ENCODE data around the gene CGGBP1. TPM values are rescaled to one million over a fixed set of nuclear protein-coding genes. Genes with fewer than 3 reads are reported as not detected.

Gene CGGBP1
- total RNA-seq, 1 donor from 2014 or later, result 49.5 TPM

DNA sequence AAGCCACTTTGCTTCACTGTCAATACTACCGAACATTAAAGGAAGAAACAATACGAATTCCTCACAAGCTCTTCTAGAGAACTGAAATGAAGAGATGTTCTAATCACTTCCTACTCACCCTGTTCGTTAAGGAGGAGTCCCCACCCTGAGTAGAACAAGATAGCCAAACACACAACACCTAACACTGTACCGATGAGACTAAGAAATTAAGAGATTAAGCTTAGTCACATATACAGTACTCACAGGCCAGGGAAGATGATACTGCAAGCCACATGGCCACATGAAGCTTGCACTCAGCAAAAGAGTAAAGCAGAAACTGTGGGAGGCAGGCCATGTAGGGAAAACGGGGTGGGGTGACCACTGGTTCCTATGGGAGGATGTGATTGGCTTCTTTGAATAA is 48.0 kb downstream of the CGGBP1 start:
- Histone ChIP-seq H3K27me3 (no peaks in the 10 kb centered on the region), H3K9me3 (no peaks in the 10 kb centered on the region), H3K27ac (no peak overlapping the region), H3K36me3 (no peaks in the 10 kb centered on the region), H3K4me3 (no peak overlapping the region), H3K4me1 (no peaks in the 10 kb centered on the region)
- TF ChIP-seq CTCF (IDR thresholded peaks at IDR 0.05), result no peak
- intact Hi-C loops (cut with DNase I), result no loop called here
- no peak for DNase-seq (ENCODE audit: low spot score in 2 of 2)

- Histone ChIP-seq H3K27ac (no peak overlapping the region), H3K27me3 (no peaks in the 10 kb centered on the region), H3K9me3 (no peaks in the 10 kb centered on the region), H3K4me3 (no peak overlapping the region), H3K36me3 (no peaks in the 10 kb centered on the region), H3K4me1 (no peaks in the 10 kb centered on the region)
- no peak for TF ChIP-seq CTCF (IDR thresholded peaks at IDR 0.05)
- intact Hi-C loops (cut with DNase I), result loop anchor here (10.0 kb wide), 1 partner anchor 106 kb away; no protein-coding TSS in a partner anchor
- DNase-seq (ENCODE audit: low spot score in 2 of 2), result no peak
Measured at GRCh38 chr3:88009066-88009465, 49.7 kb downstream of the CGGBP1 start.

DNA sequence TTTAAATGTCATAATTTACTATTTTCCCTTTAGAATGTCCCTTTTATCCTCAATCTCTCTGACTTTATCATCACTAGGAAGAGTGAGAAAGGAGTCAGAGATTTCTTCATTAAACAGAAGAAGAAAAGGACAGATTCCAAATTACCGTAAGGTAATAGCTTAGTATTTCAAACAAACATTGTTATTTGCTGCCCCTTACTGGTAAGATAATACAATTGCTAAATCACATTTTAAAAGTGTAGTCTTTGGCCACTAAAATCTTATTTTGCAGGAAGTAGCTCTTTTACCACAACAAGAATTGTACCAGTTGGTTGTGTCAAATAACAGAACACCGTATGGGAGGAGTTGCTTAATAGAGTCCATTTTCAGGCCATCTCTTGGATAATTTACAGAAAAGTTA is 53.7 kb downstream of the CGGBP1 start:
- H3K36me3 ChIP-seq, result no peaks in the 10 kb centered on the region
- H3K9me3 ChIP-seq, result no peaks in the 10 kb centered on the region
- no peak overlapping the region for H3K4me3 ChIP-seq
- no peaks in the 10 kb centered on the region for H3K27me3 ChIP-seq
- DNase-seq (ENCODE audit: low spot score in 2 of 2), result no peak
- intact Hi-C loops (cut with DNase I), result loop anchor here (10.0 kb wide), 1 partner anchor 110 kb away; no protein-coding TSS in a partner anchor
- peak in 2 of 3 experiments; percentile 24 to 34 for TF ChIP-seq CTCF (IDR thresholded peaks at IDR 0.05)
- H3K4me1 ChIP-seq, result no peaks in the 10 kb centered on the region
- H3K27ac ChIP-seq, result no peak overlapping the region

- no peaks in the 10 kb centered on the region for H3K36me3 ChIP-seq
- TF ChIP-seq CTCF (IDR thresholded peaks at IDR 0.05), result peak; percentile 27 to 67 (median 59)
Measured at GRCh38 chr3:88003115-88003755, 55.6 kb downstream of the CGGBP1 start.

GRCh38 chr3:88002448-88002847 is 56.4 kb downstream of the CGGBP1 start:
- TF ChIP-seq CTCF (IDR thresholded peaks at IDR 0.05), result no peak
- intact Hi-C loops (cut with DNase I), result loop anchor here (2.0 to 10.0 kb wide), 2 partner anchors 112 to 652 kb away; no protein-coding TSS in a partner anchor

More at GRCh38 chr3:88003115-88003755, 55.6 kb downstream of the CGGBP1 start:
- no peak overlapping the region for H3K27ac ChIP-seq
- no peaks in the 10 kb centered on the region for H3K9me3 ChIP-seq
- intact Hi-C loops (cut with DNase I), result loop anchor here (2.0 to 10.0 kb wide), 2 partner anchors 112 to 652 kb away; no protein-coding TSS in a partner anchor
- H3K4me1 ChIP-seq, result no peaks in the 10 kb centered on the region
- no peak for DNase-seq (ENCODE audit: low spot score in 2 of 2)
- H3K27me3 ChIP-seq, result no peaks in the 10 kb centered on the region
- H3K4me3 ChIP-seq, result no peak overlapping the region

More at GRCh38 chr3:88002448-88002847, 56.4 kb downstream of the CGGBP1 start:
- Histone ChIP-seq H3K27ac (no peak overlapping the region), H3K4me3 (no peak overlapping the region), H3K27me3 (no peaks in the 10 kb centered on the region), H3K36me3 (no peaks in the 10 kb centered on the region), H3K9me3 (no peaks in the 10 kb centered on the region), H3K4me1 (no peaks in the 10 kb centered on the region)
- DNase-seq (ENCODE audit: low spot score in 2 of 2), result no peak

Other genes with a start within 250 kb of the CGGBP1 start
- 2.3 TPM for gene ZNF654, start 250 bp upstream of the CGGBP1 start, total RNA-seq
- gene C3orf38, start 91.0 kb upstream of the CGGBP1 start, total RNA-seq, result 13.0 TPM